GM18517 (cell line): ENCODE data around the gene APOA4.

Experiments
- ATAC-seq: cut with Tn5 transposase; IDR thresholded peaks from one replicate; pipeline ENCODE4 v1.9.1; 2021; ENCODE audit warnings: mild to moderate bottlenecking, moderate library complexity; ENCODE audit not compliant: unreplicated experiment

Gene APOA4

DNA sequence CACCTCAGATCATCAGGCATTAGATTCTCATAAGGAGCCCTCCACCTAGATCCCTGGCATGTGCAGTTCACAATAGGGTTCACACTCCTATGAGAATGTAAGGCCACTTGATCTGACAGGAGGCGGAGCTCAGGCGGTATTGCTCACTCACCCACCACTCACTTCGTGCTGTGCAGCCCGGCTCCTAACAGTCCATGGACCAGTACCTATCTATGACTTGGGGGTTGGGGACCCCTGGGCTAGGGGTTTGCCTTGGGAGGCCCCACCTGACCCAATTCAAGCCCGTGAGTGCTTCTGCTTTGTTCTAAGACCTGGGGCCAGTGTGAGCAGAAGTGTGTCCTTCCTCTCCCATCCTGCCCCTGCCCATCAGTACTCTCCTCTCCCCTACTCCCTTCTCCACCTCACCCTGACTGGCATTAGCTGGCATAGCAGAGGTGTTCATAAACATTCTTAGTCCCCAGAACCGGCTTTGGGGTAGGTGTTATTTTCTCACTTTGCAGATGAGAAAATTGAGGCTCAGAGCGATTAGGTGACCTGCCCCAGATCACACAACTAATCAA, 8.8 kb upstream of the APOA4 start:
- ATAC-seq, result no peak

- no peak for ATAC-seq
These were observed 7.2 kb upstream of the APOA4 start for GRCh38 chr11:116830184-116830912.

- no peak for ATAC-seq
These were observed 6.5 kb upstream of the APOA4 start, which contains the start of gene APOC3 for GRCh38 chr11:116829525-116830183. Gene APOC3 (plus strand): TSS chr11:116829907. CDS start chr11:116830583, 676 bp downstream.

GRCh38 chr11:116828632-116829524, 5.8 kb upstream of the APOA4 start:
- no peak for ATAC-seq

GRCh38 chr11:116827461-116827860, 4.4 kb upstream of the APOA4 start:
- ATAC-seq, result no peak

- ATAC-seq, result no peak
These were observed 3.8 kb upstream of the APOA4 start for GRCh38 chr11:116826751-116827431.

DNA sequence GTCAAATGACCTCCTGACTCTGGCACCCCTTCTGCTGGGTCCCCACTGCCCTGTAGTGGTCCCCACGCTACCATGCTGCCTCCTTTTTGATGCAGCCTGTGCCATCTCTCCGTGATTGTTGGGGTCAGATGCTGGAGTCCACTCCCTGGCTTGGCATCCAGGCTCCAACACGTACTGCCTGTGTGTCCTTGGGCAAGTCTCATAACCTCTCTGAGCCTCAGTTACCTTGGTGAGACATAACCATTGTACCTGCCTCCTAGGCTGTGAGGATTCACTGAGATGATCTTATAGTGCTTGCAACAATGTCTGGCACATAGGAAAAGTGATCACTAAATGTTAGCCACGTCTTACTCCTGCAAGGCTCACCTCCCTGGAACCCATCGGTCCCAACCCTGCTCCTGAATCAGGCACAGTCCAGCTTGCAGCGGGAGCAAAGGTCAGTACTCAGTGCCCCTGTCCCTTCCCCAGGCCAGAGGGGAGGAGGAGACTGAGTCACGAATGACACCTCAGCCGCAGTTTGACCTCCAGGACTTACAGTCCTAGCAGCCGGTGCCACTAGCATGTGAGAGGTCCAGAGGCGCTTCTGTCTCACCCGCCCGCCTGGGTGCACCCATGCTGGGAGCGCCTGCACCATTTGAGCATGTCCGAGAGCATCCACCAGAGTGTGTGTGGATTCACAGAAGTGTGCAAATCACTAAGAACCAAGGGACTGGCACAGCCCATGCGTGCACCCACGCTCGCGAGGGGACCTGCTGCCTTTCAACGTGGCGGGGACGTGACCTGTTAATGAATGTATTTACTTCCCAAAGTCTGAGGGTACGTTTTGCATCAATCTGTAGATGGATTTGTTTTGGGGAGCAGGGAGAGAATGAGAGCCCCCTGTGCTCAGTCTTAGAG, 3.0 kb upstream of the APOA4 start:
- no peak for ATAC-seq

DNA sequence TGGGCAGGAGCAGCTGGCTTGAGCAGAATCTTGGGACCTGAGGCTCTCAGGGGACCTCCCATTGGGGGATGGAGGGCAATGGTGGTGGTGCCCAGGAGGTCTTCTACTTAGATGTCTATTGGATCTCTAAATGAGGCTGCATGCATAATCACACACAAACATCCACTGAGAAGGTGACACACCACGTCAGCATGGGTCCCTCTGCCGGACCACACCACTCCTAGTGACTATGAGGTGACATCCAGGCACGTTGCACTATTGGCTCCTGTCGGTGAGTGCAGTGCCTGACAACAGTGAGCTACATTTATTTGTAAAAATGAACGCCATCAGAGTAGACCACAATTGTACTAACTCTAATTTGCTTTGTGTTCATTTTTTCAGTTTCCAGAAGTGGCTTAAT, 2.3 kb upstream of the APOA4 start:
- no peak for ATAC-seq

GRCh38 chr11:116822575-116822974, 529 bp downstream of the APOA4 start:
- ATAC-seq, result no peak

DNA sequence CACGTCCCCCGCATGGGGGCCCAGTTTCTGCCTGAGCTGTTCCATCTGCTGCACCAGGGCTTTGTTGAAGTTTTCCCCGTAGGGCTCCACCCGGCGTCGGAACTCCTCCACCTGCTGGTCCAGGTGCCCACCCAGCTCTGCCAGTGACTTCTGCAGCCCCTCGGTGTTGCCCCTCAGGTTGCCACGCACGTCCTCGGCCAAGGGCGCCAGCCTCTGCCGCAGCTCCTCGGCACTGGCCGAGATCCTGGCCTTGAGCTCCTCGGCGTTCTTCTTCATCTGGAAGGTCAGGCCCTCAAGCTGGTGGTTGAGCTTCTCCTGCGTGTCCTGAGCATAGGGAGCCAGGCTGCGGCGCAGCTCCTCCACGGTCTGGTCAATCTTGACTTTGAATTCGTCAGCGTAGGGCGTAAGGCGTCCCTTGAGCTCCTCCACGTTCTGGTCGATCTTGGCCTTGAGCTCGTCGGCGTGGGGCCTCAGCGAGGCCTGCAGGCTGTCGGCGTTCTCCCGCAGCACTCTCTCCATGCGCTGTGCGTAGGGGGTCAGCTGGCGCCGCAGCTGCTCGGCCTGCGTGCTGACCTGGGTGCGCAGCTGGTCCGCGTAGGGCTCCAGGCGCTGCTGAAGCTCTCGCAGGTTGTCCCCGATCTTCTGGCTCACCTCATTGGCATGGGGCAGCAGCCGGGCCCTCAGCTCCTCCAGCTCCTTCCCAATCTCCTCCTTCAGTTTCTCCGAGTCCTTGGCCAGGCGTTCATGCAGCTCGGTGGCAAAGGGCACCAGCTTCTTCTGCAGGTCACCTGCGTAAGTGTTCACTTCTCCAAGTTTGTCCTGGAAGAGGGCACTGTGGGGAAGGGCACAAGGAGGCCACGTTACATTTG, 1.8 kb downstream of the APOA4 start:
- no peak for ATAC-seq

GRCh38 chr11:116819049-116819448, 4.1 kb downstream of the APOA4 start:
- no peak for ATAC-seq

GRCh38 chr11:116814502-116814901, 8.6 kb downstream of the APOA4 start:
- no peak for ATAC-seq

DNA sequence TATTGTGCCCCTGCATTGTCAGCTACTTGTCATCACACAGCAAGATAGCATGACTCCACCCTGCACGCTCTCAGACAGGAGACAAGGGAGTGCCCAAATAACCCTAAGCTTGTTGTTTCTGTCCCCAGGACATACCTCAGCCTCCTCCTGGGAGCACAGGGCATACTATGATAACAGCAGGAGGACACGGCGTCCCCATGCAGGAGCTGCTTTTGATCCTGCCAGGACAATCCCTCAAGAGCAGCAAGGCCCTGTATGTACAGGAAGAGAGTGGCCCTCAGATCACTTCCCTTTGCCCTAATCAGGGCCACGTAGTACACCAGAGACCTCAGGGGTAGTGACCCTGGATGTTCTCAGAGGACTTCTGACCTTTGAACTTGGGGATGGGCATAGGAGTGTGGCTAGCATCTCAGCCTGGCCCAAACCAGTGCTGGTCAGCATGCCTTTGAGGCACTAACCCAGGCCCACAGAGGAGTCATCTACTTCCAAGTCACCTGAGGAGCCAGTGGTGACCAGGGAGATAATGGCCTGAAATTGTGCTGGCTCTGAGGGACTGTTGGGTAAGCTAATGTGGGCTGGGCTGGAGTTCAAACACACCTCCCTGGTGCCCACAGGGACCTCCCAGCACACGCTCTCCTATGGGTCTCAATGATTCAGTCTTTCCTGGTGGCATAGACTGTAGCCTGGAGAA, 9.2 kb downstream of the APOA4 start:
- ATAC-seq, result no peak

- no peak for ATAC-seq
These were observed 9.9 kb downstream of the APOA4 start for GRCh38 chr11:116813170-116813569.

- no peak for ATAC-seq
These were observed 11.0 kb downstream of the APOA4 start for GRCh38 chr11:116812109-116812508.

DNA sequence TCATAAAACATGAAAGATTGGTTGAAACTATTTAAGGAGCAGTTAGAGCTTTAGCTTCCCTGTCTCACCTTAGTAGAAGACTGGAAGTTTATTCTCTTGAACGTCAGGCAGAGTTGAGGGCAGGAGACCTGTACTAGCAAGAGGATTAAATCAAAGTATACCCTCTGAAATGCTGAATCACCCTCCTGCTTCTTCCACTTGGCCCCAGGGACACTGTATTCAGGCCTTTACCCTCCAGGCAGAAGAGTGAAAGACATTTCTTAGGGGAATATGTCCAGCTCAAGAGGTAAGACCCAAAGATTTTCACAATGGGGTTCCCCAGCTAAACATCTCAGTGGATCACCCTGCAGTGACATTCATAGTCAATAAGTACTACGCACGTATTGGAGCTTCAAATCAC, 11.9 kb downstream of the APOA4 start:
- no peak for ATAC-seq

GRCh38 chr11:116808262-116809175, 14.6 kb downstream of the APOA4 start:
- no peak for ATAC-seq
